OCI-LY7 (cell line): ENCODE measurements around the gene TMBIM1.

Source experiments
- CTCF ChIP-seq: fragments of 200-600 bp; sonication (generic); conservative IDR thresholded peaks from 2 replicates; pipeline ENCODE4 v1.5.1; 2014; ENCODE audit warnings: mild to moderate bottlenecking, antibody characterized with exemption, low read length, moderate library complexity, mixed read lengths
- EZH2phosphoT487 ChIP-seq: fragments of 200-600 bp; sonication (generic); IDR thresholded peaks from 2 replicates; pipeline ENCODE4 v1.6.1; 2018; ENCODE audit warnings: low read depth, borderline replicate concordance, mild to moderate bottlenecking, mixed run types, antibody characterized with exemption, low read length, moderate library complexity, mixed read lengths

GRCh38 chr2:218285604-218286003 is 6.7 kb downstream of the TMBIM1 start:
- TF ChIP-seq CTCF (no peak), EZH2phosphoT487 (no peak)
